ENCODE data around the gene ARAP1.

DNA sequence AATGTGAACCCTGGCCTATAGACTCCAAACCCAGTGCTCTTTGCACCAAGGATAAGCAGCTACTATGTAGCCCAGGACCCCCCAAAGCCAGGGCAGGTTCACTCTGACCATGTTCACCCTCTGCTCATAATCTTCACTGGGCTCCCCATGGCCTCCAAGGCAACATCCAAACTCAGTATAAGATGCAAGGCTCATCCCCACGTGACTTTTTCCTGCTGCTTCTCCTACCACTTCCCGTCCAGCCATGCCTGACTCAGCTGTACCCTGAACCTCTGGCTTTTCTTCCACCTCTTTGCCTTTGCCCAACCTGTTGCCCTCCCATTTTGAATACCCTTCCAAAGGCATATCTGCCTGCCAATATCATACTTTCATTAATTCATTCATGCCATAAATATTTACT lies 105.7 kb downstream of the ARAP1 start:
- no peak for TF ChIP-seq CTCF (IDR thresholded peaks at IDR 0.05; ENCODE audit: low read length)
- no peak for TF ChIP-seq EZH2phosphoT487 (IDR thresholded peaks at IDR 0.05; ENCODE audit: low read length)
